HG03095 (cell line): Measurements from ENCODE around the gene ARHGAP26.

ENCODE experiments used
- ATAC-seq: cut with Tn5 transposase; IDR thresholded peaks from one replicate; pipeline ENCODE4 v1.9.1; 2021; ENCODE audit warnings: moderate library complexity; ENCODE audit not compliant: unreplicated experiment

ARHGAP26 gene

GRCh38 chr5:142827934-142828576, 57.9 kb downstream of the ARHGAP26 start:
- no peak for ATAC-seq

DNA sequence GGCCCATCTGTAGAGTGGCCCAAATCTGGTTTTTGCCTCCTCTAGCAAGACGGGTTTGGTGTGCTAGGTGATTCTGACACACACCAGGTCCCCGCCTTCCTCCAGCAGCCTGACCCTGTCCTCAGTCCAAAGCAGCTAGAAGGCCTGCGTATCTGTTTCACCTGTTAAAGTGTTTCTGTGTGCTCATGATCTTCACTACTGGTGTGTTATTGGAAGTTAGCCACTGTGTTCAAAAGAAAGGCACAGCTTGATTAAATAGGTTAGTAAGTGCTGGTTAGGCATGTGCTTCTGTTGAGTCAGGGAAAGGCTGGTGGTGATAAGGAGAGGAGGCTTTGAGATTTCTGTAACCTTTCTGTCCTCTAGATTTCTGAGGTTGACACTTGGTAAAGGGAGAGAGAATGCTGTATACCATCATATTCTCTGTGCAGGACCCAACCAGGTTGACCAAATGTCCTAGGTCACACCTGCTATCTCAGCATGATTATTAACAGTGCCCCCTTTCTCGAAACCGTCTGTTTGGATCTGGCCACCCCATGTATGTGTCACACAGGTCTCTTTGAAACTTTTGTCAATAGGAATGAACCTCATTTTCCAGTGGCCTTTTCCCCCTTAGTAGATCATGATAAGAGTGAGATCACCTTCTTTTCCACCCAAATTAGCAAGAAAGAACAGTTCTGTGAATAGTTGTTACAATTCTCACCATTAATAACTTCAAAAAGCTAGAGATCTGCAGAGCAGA, 58.8 kb downstream of the ARHGAP26 start:
- ATAC-seq: no peak

GRCh38 chr5:142829801-142830220, 59.6 kb downstream of the ARHGAP26 start:
- no peak for ATAC-seq

DNA sequence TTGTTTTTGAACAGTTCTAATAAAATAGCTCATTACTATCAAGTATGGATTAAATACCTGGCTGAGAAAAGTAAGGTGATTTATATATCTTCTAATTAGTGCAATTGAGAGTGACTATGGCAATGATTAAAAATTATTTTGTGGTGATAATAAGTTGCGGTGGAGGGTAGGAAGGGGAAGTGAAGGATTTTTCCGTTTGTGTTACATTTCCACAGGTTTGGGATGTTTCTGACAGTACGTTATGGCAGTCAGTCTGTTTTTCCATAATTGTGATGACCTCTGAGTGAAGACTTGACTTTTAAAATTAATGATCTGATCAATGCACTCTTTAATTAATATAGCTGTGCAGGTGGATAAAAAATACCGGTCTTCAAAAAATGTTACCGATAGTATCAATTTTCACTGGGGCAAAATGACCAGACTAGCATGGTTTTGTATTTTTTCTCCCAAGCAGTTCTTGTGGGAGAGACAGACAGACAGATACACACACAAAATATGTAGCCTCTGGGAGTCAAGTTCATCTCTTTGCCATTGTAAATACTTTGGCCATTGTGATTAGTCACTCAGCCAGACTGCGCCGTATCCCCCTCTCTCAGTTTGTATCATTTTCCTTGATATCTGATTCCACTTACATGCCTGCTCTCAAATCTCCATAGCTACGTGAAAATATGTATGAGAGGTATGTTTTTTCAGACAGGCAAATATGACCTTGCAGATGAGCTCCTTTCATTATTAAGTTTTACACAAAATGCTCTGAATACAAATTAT, 60.2 kb downstream of the ARHGAP26 start:
- ATAC-seq: no peak

DNA sequence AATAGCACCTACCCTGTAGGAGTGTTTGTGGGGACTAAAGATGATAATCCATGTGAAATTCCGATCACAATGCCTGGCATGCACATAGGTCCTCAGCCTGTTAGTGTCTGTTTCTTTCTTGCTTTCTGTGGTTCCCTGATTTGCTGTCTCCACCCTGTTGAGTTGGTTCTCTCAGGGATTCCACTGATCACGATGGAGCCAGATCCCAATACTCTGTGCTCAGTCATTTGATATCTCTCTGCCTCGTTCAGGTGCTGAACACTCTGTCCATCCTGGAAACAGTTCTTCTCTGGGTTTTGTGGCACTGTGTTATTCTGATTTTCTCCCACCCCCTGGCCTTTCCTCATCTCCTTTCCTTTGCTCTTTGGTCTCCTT, 60.8 kb downstream of the ARHGAP26 start:
- ATAC-seq: no peak

DNA sequence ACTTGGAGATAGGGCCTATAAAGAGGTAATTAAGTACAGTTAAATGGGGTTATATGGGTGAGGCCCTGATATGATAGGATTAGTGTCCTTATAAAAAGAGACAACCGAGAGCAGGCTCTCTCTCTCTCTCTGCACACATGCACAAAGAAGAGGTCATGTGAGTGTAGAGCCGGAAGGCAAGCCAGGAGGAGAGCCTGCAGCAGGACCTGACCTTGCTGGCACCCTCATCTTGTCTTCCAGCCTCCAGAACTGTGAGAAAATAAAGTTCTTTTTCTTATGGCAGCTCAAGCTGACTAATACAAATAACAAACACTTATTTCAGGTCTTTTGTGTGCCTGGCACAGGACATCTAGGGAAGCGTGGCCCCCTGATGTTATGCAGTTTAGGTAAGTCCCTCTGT, 62.1 kb downstream of the ARHGAP26 start:
- no peak for ATAC-seq

DNA sequence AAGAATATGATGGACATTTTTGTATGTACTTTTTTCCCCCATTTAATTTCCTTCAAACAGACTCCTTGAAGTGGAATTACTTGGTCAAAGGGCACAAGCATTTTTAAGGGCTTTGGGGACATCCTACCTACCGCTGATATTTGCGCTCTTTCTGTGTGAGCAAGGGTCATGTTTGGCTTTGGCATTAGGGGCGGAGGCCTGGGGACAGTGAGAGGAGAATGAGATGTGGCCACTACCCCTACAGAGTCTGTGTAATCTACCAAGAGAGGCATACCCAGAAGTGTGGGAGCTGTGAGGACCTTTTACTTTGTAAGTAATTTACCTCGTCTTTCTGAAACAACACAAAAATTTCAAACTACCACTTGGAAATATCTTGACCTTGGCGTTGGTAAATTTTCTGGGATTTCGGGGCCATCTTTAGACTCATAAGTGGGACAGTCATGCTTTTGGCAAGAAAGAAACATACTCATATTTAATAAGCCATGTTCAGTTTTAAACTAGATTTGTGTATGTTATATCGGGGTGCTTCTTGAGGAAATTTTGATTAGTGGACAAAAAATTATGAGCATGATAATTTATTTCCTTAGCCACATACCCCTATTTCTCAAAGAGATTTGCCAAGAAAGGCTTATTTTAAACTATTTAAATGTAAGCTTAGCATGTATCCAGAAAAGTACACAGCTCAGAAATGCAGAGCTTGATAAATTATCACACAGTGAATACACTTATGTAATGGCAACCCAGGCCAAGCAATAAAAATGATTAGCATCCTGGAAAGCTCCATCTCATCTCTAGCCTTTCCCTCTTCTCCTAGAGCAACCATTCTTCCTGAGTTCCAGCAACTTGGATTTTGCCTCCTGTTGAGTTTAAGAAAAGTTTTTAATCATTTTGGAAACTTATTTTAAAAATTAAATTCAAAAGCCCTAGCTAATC, 63.6 kb downstream of the ARHGAP26 start:
- no peak for ATAC-seq

DNA sequence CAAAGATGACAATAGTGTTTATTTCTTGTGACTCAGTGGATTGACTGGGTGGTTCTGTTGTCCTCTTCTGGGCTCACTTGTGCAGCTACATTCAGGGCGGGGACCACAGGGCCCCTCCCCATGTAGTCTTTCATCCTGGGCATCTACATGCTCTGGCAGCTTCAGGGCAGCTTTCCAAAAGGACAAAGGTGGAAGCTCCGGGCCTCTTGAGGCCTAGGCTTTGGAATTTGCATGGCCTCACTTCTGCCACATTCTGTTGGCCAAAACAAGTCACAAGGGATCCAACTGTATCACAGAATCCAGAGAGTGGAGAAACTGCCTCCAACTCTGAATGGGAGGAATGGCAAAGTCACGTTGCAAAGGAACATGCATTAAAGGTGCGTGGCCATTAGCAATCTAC, 64.3 kb downstream of the ARHGAP26 start:
- ATAC-seq: no peak

DNA sequence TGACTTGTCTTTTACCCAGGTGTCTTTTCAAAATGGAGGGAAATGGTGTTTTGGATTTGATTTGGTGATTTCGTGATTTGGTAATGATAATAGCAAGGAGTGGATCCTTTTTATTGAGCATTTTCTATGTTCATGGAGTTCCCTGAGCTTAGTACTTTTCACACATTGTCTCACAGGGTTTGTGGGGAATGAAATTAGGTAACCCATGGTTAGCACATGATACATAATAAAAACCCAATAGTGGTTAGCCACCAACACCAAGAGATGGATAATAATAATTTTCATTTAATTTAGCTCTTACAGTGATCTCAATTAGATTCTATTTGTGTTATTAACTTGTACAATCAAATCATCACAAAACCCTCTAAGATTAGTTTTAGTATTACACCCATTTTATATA, 65.4 kb downstream of the ARHGAP26 start:
- ATAC-seq: no peak

GRCh38 chr5:142836048-142836447, 65.9 kb downstream of the ARHGAP26 start:
- no peak for ATAC-seq

DNA sequence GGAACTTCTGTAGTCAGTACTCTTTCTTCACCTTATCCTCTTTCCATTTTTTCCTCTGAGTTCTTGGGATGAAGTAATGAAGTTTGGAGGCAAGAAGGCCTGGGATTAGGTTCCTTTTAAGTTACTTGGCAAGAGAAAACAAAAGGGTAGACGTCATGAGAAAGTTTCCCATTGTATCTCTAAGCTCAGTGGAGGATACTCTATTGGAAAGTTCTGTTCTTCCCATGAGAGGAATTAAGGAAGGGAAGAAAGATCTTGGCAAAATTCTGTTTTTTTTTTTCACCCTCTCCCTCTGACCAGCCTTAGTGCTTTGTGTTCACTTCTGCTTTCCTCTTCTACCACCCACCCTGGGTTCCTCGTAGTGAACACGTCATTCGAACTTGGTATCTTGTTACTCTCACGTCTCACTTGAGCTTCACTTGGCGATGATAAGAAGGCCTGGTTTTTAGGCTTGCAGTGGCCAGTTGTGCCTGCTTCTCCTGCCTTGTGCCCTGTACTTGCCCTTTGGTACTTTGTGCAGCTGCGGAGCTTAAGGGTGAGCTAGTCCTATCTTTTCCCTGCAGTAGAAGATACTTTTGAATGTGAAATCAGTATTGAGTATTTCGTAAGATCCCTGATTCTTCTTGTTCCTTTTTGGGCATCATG, 67.0 kb downstream of the ARHGAP26 start:
- ATAC-seq: no peak

DNA sequence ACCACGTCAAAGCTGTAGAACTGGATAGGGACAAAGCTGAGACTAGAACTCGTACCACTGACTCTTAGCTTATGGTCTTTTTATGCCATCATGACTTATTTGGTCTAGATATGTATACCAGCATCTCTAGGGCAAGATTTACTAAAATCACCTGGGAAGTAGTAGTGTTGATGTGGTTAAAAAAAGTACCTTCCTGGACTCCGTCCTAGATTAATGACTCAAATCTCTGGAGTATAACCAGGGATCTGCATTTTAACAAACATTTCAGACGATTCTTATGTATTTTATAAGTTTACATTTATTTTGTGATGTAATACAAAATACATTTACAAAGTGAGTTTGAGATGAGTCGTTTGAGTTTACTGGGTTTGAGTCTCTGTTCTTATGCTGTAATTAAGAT, 68.7 kb downstream of the ARHGAP26 start:
- ATAC-seq: no peak

DNA sequence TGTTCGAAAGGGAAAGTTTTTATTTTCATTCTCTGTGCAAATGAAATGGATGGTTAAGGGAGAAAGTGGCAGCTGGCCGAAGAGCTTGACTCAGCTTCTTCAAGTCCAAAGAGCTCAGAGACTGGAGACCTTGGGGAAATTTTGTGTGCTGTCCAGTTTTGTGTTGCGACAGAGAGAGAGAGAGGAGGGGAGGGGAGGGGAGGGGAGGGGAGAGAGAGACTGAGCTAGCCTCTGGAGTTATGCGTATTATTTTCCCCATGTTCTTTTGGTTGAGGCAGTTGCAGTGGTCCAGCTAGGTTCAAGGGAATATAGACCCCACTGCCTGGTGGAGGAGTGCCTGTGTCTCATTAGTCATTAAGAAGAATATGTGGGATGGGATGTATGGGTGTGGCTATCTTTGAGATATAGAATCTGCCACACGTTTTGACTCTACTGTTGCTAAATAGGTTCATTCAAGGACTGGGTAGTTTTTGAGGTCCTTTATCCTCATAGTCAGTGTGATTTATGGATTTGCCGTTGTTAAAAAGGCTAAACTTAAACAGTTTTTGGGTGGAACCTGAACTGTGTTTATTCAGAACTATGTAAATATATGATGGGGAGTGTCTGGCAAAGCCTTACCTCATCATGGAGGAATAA, 69.7 kb downstream of the ARHGAP26 start:
- ATAC-seq: no peak

- no peak for ATAC-seq
These were observed 70.4 kb downstream of the ARHGAP26 start for GRCh38 chr5:142840575-142840974.

- ATAC-seq: no peak
These were observed 71.5 kb downstream of the ARHGAP26 start for GRCh38 chr5:142841511-142842265.

GRCh38 chr5:142842994-142843905, 73.1 kb downstream of the ARHGAP26 start:
- ATAC-seq: no peak

- ATAC-seq: no peak
These were observed 74.7 kb downstream of the ARHGAP26 start for GRCh38 chr5:142844866-142845265.

DNA sequence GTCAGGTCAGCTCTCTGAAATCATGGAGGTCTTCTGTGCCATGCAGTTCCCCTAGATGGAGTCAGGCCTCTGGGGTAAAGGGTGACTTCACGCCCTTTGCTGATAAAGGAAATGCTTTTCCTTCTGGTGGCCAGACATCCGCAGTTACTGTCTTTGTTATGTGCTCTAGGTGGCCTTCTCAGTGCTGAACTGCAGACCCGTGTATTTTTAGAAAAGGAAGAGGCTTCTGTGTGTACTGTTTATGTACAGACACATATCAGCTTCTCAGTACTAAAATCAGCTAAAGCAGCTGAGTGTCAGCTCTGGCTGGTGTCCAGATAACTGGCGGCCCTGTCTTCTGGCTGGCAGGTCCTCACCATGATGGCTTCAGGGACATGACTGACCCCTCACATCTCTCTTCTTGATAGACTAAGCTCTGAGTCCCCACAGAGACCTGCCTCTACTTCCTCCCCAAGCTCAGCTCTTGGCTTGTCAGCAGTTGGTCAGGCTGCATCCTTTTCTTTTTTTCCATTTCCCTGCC, 75.3 kb downstream of the ARHGAP26 start:
- peak; percentile 50 for ATAC-seq
